ENCODE results near the gene GPR37L1.

GPR37L1 gene

GRCh38 chr1:202123336-202123813 lies 658 bp downstream of the GPR37L1 start:
- no peak for TF ChIP-seq CTCF (IDR thresholded peaks at IDR 0.05; ENCODE audit: low read depth, low read length)

DNA sequence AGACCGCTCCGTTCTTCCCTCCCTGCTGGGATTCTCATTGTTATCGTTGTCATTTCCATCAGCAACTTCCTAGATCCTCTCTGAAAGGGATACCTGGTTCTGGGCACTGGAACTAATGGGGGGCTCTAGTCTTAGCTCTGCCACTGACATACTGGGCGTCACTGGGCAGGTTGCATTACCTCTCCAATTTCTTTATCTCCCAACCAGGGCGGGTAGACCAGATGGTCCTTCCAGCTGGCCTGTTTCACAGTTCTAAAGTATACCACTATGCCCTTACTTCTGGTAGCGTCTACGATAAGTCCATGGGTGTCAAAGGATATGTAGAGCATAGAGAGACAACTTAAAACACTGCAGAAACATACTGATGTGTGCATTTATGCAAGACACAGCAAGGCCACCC lies 1.4 kb downstream of the GPR37L1 start:
- H3K4me3 ChIP-seq (ENCODE audit: low read depth, low read length): no peak overlapping the region
- TF ChIP-seq CTCF (IDR thresholded peaks at IDR 0.05; ENCODE audit: low read depth, low read length): no peak

More at GRCh38 chr1:202123336-202123813, 658 bp downstream of the GPR37L1 start:
- no peak overlapping the region for H3K4me3 ChIP-seq (ENCODE audit: low read depth, low read length)

GRCh38 chr1:202125611-202126010 lies 2.9 kb downstream of the GPR37L1 start:
- no peak for TF ChIP-seq CTCF (IDR thresholded peaks at IDR 0.05; ENCODE audit: low read depth, low read length)
- H3K4me3 ChIP-seq (ENCODE audit: low read depth, low read length): no peak overlapping the region

- no peak overlapping the region for H3K4me3 ChIP-seq (ENCODE audit: low read depth, low read length)
- no peak for TF ChIP-seq CTCF (IDR thresholded peaks at IDR 0.05; ENCODE audit: low read depth, low read length)
Observed at GRCh38 chr1:202126426-202126825, 3.7 kb downstream of the GPR37L1 start.

GRCh38 chr1:202127061-202127460 lies 4.3 kb downstream of the GPR37L1 start:
- H3K4me3 ChIP-seq (ENCODE audit: low read depth, low read length): no peak overlapping the region
- TF ChIP-seq CTCF (IDR thresholded peaks at IDR 0.05; ENCODE audit: low read depth, low read length): no peak

- no peak for TF ChIP-seq CTCF (IDR thresholded peaks at IDR 0.05; ENCODE audit: low read depth, low read length)
- no peak overlapping the region for H3K4me3 ChIP-seq (ENCODE audit: low read depth, low read length)
Observed at GRCh38 chr1:202127836-202128622, 5.3 kb downstream of the GPR37L1 start.

- no peak overlapping the region for H3K4me3 ChIP-seq (ENCODE audit: low read depth, low read length)
- TF ChIP-seq CTCF (IDR thresholded peaks at IDR 0.05; ENCODE audit: low read depth, low read length): no peak
Observed at GRCh38 chr1:202129453-202130296, 7.0 kb downstream of the GPR37L1 start.

Data from WI38 (cell line).